Measurements from ENCODE around the gene ELL2. TPM values are rescaled to one million over a fixed set of nuclear protein-coding genes. Genes with fewer than 3 reads are reported as not detected.
A peak's percentile ranks its signal among the peaks of the same experiment; 100 is the strongest.

ELL2 gene
- total and polyA plus RNA-seq, 2 of the 13 experiments (the other 11 are each of a cell fraction or from before 2014, with no cell fraction given) = 78.9 to 97.1 TPM

- TF ChIP-seq CEBPB (IDR thresholded peaks at IDR 0.05; ENCODE audit: borderline replicate concordance, low read depth, low read length) (no peak), HDAC1 (CRISPR knock-in tag; IDR thresholded peaks at IDR 0.05) (0 out of 2 replicates have a peak, but pooled peaks have one; percentile 6), ARID5B (CRISPR knock-in tag; IDR thresholded peaks at IDR 0.05) (0 out of 2 replicates have a peak, but pooled peaks have one; percentile 0)
Measured at GRCh38 chr5:95879661-95880060, 82.0 kb downstream of the ELL2 start (continued).

- H2AFZ ChIP-seq (ENCODE audit: low read length) = no peak overlapping the region
- CTCF ChIA-PET (ENCODE audit: low intra/inter-chr PET ratio, low total read pairs) = interaction anchor here (0.6 kb wide), 1 partner anchor 466 kb away, joined by 3 read pairs; no protein-coding TSS in a partner anchor
- BruUV-seq (replicated peaks) = TSS peak; percentile 62
- peak overlapping the region; percentile 92 for H3K4me2 ChIP-seq (ENCODE audit: low read depth, low read length)
- ATAC-seq (peak; percentile 79), DNase-seq (ENCODE audit: low spot score) (peak; percentile 95), FAIRE-seq (peak; percentile 88)
- H3K4me3 ChIP-seq (replicated peaks in 1 of 3; ENCODE audit: insufficient read depth in 1 of 3, low read depth in 2 of 3, low read length in 3 of 3) = peak overlapping the region; percentile 24 to 60 (median 24); a peak in 4 of 6 replicates
- no peaks in the 10 kb centered on the region; a peak in 1 of 5 replicates for H3K36me3 ChIP-seq (replicated peaks in 1 of 2; ENCODE audit: control insufficient read depth in 1 of 2, insufficient read depth in 2 of 2, low read length in 2 of 2)
- intact Hi-C loops (cut with micrococcal nuclease; ENCODE audit: unreplicated experiment) (loop anchor here (1.0 kb wide), 1 partner anchor 13 kb away; no protein-coding TSS in a partner anchor), in situ Hi-C loops (cut with HindIII; ENCODE audit: extremely low pct_ligation_motif_present, low pct_unique_long_range_greater_than_20kb) (no loop called here)
- peaks cover 83% of the 10 kb centered on the region for H3K4me1 ChIP-seq (ENCODE audit: insufficient read depth, low read length)
- peak overlapping the region; percentile 96 for H3K27ac ChIP-seq (ENCODE audit: extremely low read length, insufficient read depth, low read length)
- WGBS (ENCODE audit: low lambda C conversion rate) = 2% methylated on average over 5 of the region's 8 CpGs
- no peaks in the 10 kb centered on the region for H3K27me3 ChIP-seq (ENCODE audit: control insufficient read depth in 1 of 2, insufficient read depth in 2 of 2, low read length in 2 of 2)
- H3K9me3 ChIP-seq (ENCODE audit: low read length) = no peaks in the 10 kb centered on the region
- no peaks in the 10 kb centered on the region for H4K20me1 ChIP-seq (ENCODE audit: insufficient read depth, low read length)
- H3K9ac ChIP-seq (ENCODE audit: insufficient read depth, low read depth, low read length) = peak overlapping the region; percentile 78
- H3K79me2 ChIP-seq (ENCODE audit: insufficient read depth, low read length) = no peaks in the 10 kb centered on the region
- POLR2A ChIA-PET = interaction anchor here (0.6 to 4.9 kb wide), 12 partner anchors 10 to 420 kb away, joined by 3 to 128 read pairs (median 6); no protein-coding TSS in a partner anchor
- 0 out of 2 replicates have a peak, but pooled peaks have one; percentile 44 for TF ChIP-seq ZNF572 (CRISPR knock-in tag; IDR thresholded peaks at IDR 0.05)
- TF ChIP-seq ZNF709 (CRISPR knock-in tag; IDR thresholded peaks at IDR 0.05) = no peak
- TF ChIP-seq KLF12 (CRISPR knock-in tag; IDR thresholded peaks at IDR 0.05; ENCODE audit: borderline replicate concordance) = 0 out of 2 replicates have a peak, but pooled peaks have one; percentile 41
- peak; percentile 86 for TF ChIP-seq GATAD2A (CRISPR knock-in tag; IDR thresholded peaks at IDR 0.05)
- TF ChIP-seq ZNF670 (CRISPR knock-in tag; IDR thresholded peaks at IDR 0.05; ENCODE audit: borderline replicate concordance) = no peak
- peak; percentile 41 to 54; a peak in 2 of 4 replicates for TF ChIP-seq POLR2A (IDR thresholded peaks at IDR 0.05; ENCODE audit: insufficient read depth in 1 of 2, low read depth in 2 of 2, low read length in 2 of 2)
- peak; percentile 51; the same call in 1 of the 2 replicates for TF ChIP-seq BCL6 (CRISPR knock-in tag; IDR thresholded peaks at IDR 0.05)
- TF ChIP-seq TBX3 (IDR thresholded peaks at IDR 0.05; ENCODE audit: borderline replicate concordance) = peak; percentile 77; the same call in 1 of the 2 replicates
- no peak for TF ChIP-seq TRIM22 (IDR thresholded peaks at IDR 0.05)
- TF ChIP-seq ZNF414 (CRISPR knock-in tag; IDR thresholded peaks at IDR 0.05) = no peak
- peak; percentile 65; the same call in 1 of the 2 replicates for TF ChIP-seq ZNF878 (CRISPR knock-in tag; IDR thresholded peaks at IDR 0.05)
- peak; percentile 18 for TF ChIP-seq ZNF644 (CRISPR knock-in tag; IDR thresholded peaks at IDR 0.05; ENCODE audit: low read depth)
Measured at GRCh38 chr5:95878417-95879323, 83.0 kb downstream of the ELL2 start.

All from HepG2 (cell line).